Measurements from ENCODE around the gene LRRTM2. TPM values are rescaled to one million over a fixed set of nuclear protein-coding genes. Genes with fewer than 3 reads are reported as not detected.
A peak's percentile ranks its signal among the peaks of the same experiment; 100 is the strongest.

Gene LRRTM2
- total and polyA plus RNA-seq, 2 donors (not counting 1 experiment from before 2014, with no cell fraction given) = 0.33 to 1.3 TPM

- Histone ChIP-seq H3K4me3 (replicated peaks in 1 of 4; ENCODE audit: control extremely low read depth in 1 of 4, insufficient read depth in 1 of 4, low read depth in 3 of 4, low read length in 4 of 4) (no peak overlapping the region), H3K4me1 (ENCODE audit: control insufficient read depth, extremely low read depth, insufficient read depth, low read length) (no peaks in the 10 kb centered on the region), H3K9ac (ENCODE audit: insufficient read depth, low read length) (no peak overlapping the region), H3K79me2 (ENCODE audit: control insufficient read depth, insufficient read depth, low read length) (peaks cover 25% of the 10 kb centered on the region), H3K27me3 (ENCODE audit: control insufficient read depth, insufficient read depth, low read length) (no peaks in the 10 kb centered on the region), H3K4me2 (ENCODE audit: extremely low read depth, insufficient read depth, low read length) (no peak overlapping the region), H3K9me3 (ENCODE audit: control insufficient read depth, insufficient read depth, low read depth, low read length) (no peaks in the 10 kb centered on the region), H3K36me3 (ENCODE audit: control insufficient read depth, insufficient read depth, low read length) (peaks cover 10% of the 10 kb centered on the region), H4K20me1 (ENCODE audit: control insufficient read depth, extremely low read depth, insufficient read depth, low read length) (no peaks in the 10 kb centered on the region), H2AFZ (ENCODE audit: low read length) (no peak overlapping the region), H3K27ac (ENCODE audit: insufficient read depth, low read length) (no peak overlapping the region)
- DNase-seq (ENCODE audit: low read depth in 2 of 2) = no peak
- TF ChIP-seq CTCF (conservative IDR thresholded peaks at IDR 0.05 in 1 of 2, IDR thresholded peaks at IDR 0.05 in 1 of 2; ENCODE audit: low read depth in 1 of 2, low read length in 2 of 2) (no peak), EZH2 (IDR thresholded peaks at IDR 0.05; ENCODE audit: low read length, missing control alignments) (no peak)
Observed at GRCh38 chr5:138884094-138884493, 9.0 kb upstream of the LRRTM2 start.

- no peaks in the 10 kb centered on the region for H4K20me1 ChIP-seq (ENCODE audit: control insufficient read depth, extremely low read depth, insufficient read depth, low read length)
Observed at GRCh38 chr5:138883211-138883610, 8.1 kb upstream of the LRRTM2 start.

GRCh38 chr5:138878437-138879235 is 3.5 kb upstream of the LRRTM2 start:
- Histone ChIP-seq H3K79me2 (ENCODE audit: control insufficient read depth, insufficient read depth, low read length) (peaks cover 40% of the 10 kb centered on the region), H3K9ac (ENCODE audit: insufficient read depth, low read length) (no peak overlapping the region), H3K27ac (ENCODE audit: insufficient read depth, low read length) (no peak overlapping the region), H4K20me1 (ENCODE audit: control insufficient read depth, extremely low read depth, insufficient read depth, low read length) (no peaks in the 10 kb centered on the region), H3K4me1 (ENCODE audit: control insufficient read depth, extremely low read depth, insufficient read depth, low read length) (no peaks in the 10 kb centered on the region), H3K4me2 (ENCODE audit: extremely low read depth, insufficient read depth, low read length) (no peak overlapping the region), H3K4me3 (replicated peaks in 1 of 4; ENCODE audit: control extremely low read depth in 1 of 4, insufficient read depth in 1 of 4, low read depth in 3 of 4, low read length in 4 of 4) (no peak overlapping the region), H3K36me3 (ENCODE audit: control insufficient read depth, insufficient read depth, low read length) (no peaks in the 10 kb centered on the region), H3K27me3 (ENCODE audit: control insufficient read depth, insufficient read depth, low read length) (no peaks in the 10 kb centered on the region), H3K9me3 (ENCODE audit: control insufficient read depth, insufficient read depth, low read depth, low read length) (no peaks in the 10 kb centered on the region), H2AFZ (ENCODE audit: low read length) (no peak overlapping the region)
- DNase-seq (ENCODE audit: low read depth in 2 of 2) = no peak
- TF ChIP-seq EZH2 (IDR thresholded peaks at IDR 0.05; ENCODE audit: low read length, missing control alignments) (no peak), CTCF (conservative IDR thresholded peaks at IDR 0.05 in 1 of 2, IDR thresholded peaks at IDR 0.05 in 1 of 2; ENCODE audit: low read depth in 1 of 2, low read length in 2 of 2) (no peak)

More at GRCh38 chr5:138883211-138883610, 8.1 kb upstream of the LRRTM2 start:
- H3K4me2 ChIP-seq (ENCODE audit: extremely low read depth, insufficient read depth, low read length) = no peak overlapping the region
- peak in 1 of 2 donors; percentile 38 for DNase-seq (ENCODE audit: low read depth in 2 of 2)
- no peak overlapping the region for H3K4me3 ChIP-seq (replicated peaks in 1 of 4; ENCODE audit: control extremely low read depth in 1 of 4, insufficient read depth in 1 of 4, low read depth in 3 of 4, low read length in 4 of 4)
- no peak overlapping the region for H2AFZ ChIP-seq (ENCODE audit: low read length)
- no peak for TF ChIP-seq CTCF (conservative IDR thresholded peaks at IDR 0.05 in 1 of 2, IDR thresholded peaks at IDR 0.05 in 1 of 2; ENCODE audit: low read depth in 1 of 2, low read length in 2 of 2)
- no peak for TF ChIP-seq EZH2 (IDR thresholded peaks at IDR 0.05; ENCODE audit: low read length, missing control alignments)
- peaks cover 8% of the 10 kb centered on the region for H3K36me3 ChIP-seq (ENCODE audit: control insufficient read depth, insufficient read depth, low read length)
- H3K9ac ChIP-seq (ENCODE audit: insufficient read depth, low read length) = no peak overlapping the region
- H3K27ac ChIP-seq (ENCODE audit: insufficient read depth, low read length) = no peak overlapping the region
- no peaks in the 10 kb centered on the region for H3K27me3 ChIP-seq (ENCODE audit: control insufficient read depth, insufficient read depth, low read length)
- H3K9me3 ChIP-seq (ENCODE audit: control insufficient read depth, insufficient read depth, low read depth, low read length) = no peaks in the 10 kb centered on the region
- H3K79me2 ChIP-seq (ENCODE audit: control insufficient read depth, insufficient read depth, low read length) = peaks cover 30% of the 10 kb centered on the region
- no peaks in the 10 kb centered on the region for H3K4me1 ChIP-seq (ENCODE audit: control insufficient read depth, extremely low read depth, insufficient read depth, low read length)

Data from fibroblast of lung (primary cell).